PFSK-1 (cell line): ENCODE data around the gene ASIC4.

Source experiments
- FOXP2 ChIP-seq: optimal IDR thresholded peaks from 2 replicates; pipeline ENCODE3; 2011; ENCODE audit warnings: borderline replicate concordance, control low read depth, inconsistent platforms; ENCODE audit not compliant: insufficient read depth; ENCODE audit errors: extremely low read length, extremely low read depth
- POLR2AphosphoS5 ChIP-seq: IDR thresholded peaks from 2 replicates; pipeline ENCODE4 v1.6.1; 2012; ENCODE audit warnings: low read depth, mild to moderate bottlenecking, control low read depth, low read length, moderate library complexity
- REST ChIP-seq, 2 experiments: IDR thresholded peaks; 2 replicates each; pipeline versions ENCODE4 v1.6.1 to v1.8.0; 2011 to 2012; ENCODE audit warnings: low read depth in 2 of 2, low read length in 2 of 2, control low read depth in 1 of 2, inconsistent platforms in 1 of 2, mild to moderate bottlenecking in 1 of 2, moderate library complexity in 1 of 2; ENCODE audit not compliant: insufficient read depth in 1 of 2
- SIN3A ChIP-seq: IDR thresholded peaks from 2 replicates; pipeline ENCODE4 v1.6.1; 2012; ENCODE audit warnings: mild to moderate bottlenecking, low read length, moderate library complexity, borderline replicate concordance; ENCODE audit not compliant: insufficient read depth
- TAF1 ChIP-seq: IDR thresholded peaks from 2 replicates; pipeline ENCODE4 v1.6.1; 2012; ENCODE audit warnings: low read length, control low read depth, borderline replicate concordance; ENCODE audit not compliant: insufficient read depth

Gene ASIC4

GRCh38 chr2:219496825-219497494 is 17.3 kb upstream of the ASIC4 start:
- TF ChIP-seq FOXP2 (no peak), SIN3A (no peak), REST (IDR thresholded peaks at IDR 0.05; ENCODE audit: insufficient read depth in 1 of 2, low read depth in 2 of 2, low read length in 2 of 2) (no peak), TAF1 (no peak), POLR2AphosphoS5 (no peak)

- TF ChIP-seq REST (IDR thresholded peaks at IDR 0.05; ENCODE audit: insufficient read depth in 1 of 2, low read depth in 2 of 2, low read length in 2 of 2) (no peak), FOXP2 (peak; percentile 49), POLR2AphosphoS5 (peak; percentile 38; the same call in 1 of the 2 replicates)
These were observed 16.6 kb upstream of the ASIC4 start for GRCh38 chr2:219497495-219498279.

- TF ChIP-seq SIN3A: peak; percentile 81; the same call in 1 of the 2 replicates
- peak; percentile 22 for TF ChIP-seq FOXP2
- peak; percentile 87; the same call in 1 of the 2 replicates for TF ChIP-seq POLR2AphosphoS5
- peak; percentile 85; the same call in 1 of the 2 replicates for TF ChIP-seq TAF1
- TF ChIP-seq REST (IDR thresholded peaks at IDR 0.05; ENCODE audit: insufficient read depth in 1 of 2, low read depth in 2 of 2, low read length in 2 of 2): peak in 1 of 2 experiments; percentile 61; a peak in 1 of 4 replicates
These were observed 15.8 kb upstream of the ASIC4 start, which contains the start of gene GMPPA for GRCh38 chr2:219498280-219499057. Gene GMPPA (plus strand): TSS chr2:219498891. CDS start chr2:219499976, 1,085 bp downstream.

GRCh38 chr2:219499058-219499307 is 15.3 kb upstream of the ASIC4 start:
- no peak for TF ChIP-seq REST (IDR thresholded peaks at IDR 0.05; ENCODE audit: insufficient read depth in 1 of 2, low read depth in 2 of 2, low read length in 2 of 2)
- TF ChIP-seq SIN3A: no peak
- no peak for TF ChIP-seq POLR2AphosphoS5
- TF ChIP-seq FOXP2: no peak
- no peak for TF ChIP-seq TAF1
